ENCODE results near the gene POLR1G. TPM values are rescaled to one million over a fixed set of nuclear protein-coding genes. Genes with fewer than 3 reads are reported as not detected.

POLR1G gene
- total RNA-seq, 4 donors from 2014 or later = 0.88 to 10.7 (median 2.5) TPM

DNA sequence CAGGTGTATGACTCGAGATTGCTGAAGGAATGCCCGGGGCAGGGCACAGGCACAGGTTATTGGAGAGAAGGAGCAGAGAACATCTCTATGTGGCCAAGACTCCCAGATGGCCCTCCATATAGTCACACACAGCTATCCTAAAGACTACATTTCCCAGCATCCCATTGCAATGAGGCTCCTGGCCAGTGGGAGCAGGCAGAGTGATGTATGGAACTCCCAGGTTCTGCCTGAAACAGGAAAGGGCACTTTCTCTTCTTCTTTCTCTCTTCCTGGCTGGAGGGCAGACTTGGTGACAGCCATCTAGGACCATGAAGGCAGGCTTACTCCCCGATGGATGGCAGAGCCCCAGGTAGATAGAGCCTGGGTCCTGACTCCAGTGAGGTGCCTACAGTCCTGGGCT, 15.1 kb upstream of the POLR1G start:
- no peaks in the 10 kb centered on the region for H3K4me1 ChIP-seq
- no peak overlapping the region for H3K27ac ChIP-seq
- peaks cover 0 to 4% (median 0%) of the 10 kb centered on the region in 3 donors for H3K36me3 ChIP-seq
- H3K9me3 ChIP-seq = no peaks in the 10 kb centered on the region
- H3K27me3 ChIP-seq = peaks cover 0 to under 1% of the 10 kb centered on the region in 2 donors
- no peak overlapping the region for H3K4me3 ChIP-seq
- no peak for TF ChIP-seq POLR2A (IDR thresholded peaks at IDR 0.05)
- TF ChIP-seq, protein P1, sequence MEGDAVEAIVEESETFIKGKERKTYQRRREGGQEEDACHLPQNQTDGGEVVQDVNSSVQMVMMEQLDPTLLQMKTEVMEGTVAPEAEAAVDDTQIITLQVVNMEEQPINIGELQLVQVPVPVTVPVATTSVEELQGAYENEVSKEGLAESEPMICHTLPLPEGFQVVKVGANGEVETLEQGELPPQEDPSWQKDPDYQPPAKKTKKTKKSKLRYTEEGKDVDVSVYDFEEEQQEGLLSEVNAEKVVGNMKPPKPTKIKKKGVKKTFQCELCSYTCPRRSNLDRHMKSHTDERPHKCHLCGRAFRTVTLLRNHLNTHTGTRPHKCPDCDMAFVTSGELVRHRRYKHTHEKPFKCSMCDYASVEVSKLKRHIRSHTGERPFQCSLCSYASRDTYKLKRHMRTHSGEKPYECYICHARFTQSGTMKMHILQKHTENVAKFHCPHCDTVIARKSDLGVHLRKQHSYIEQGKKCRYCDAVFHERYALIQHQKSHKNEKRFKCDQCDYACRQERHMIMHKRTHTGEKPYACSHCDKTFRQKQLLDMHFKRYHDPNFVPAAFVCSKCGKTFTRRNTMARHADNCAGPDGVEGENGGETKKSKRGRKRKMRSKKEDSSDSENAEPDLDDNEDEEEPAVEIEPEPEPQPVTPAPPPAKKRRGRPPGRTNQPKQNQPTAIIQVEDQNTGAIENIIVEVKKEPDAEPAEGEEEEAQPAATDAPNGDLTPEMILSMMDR (IDR thresholded peaks at IDR 0.05) = no peak
- DNase-seq = no peak

DNA sequence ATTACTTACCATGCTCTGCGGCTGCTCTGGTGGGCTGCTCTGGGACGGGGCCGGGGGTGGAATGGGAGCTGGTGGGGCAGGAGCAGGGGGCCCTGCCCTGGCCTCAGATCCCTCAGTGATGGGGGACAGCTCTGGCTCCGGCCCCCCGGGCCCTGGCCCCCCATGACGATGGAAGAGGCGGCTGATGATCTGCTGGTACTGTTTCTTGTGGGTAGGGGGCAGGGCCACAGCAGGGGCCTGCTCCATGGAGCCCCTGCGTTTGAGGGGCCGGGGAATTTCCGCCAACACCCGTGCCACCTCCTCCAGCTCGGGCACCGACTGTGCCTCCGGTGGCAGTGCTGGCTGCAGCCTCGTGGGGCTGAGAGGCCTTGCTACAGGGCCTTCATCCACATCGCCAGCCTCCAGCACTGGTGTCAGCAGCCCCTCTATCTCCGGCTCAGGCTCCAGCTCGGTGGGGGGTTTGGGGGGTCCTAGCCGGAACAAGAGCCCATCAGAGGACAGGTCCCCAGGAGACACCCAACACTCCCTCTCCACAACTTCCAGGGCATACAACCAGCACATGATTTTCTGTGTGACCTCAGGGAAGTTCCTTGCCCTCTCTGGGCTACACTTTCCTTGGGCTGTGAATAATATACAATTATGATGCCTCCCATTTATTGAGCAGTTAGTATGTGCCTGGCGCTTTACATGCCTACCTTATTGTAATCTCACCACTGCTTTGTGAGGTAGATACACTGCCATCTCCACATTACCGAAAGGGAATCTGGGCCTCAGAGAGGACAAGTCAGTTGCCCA, 14.4 kb upstream of the POLR1G start:
- H3K36me3 ChIP-seq = peaks cover 0 to 11% (median 0%) of the 10 kb centered on the region in 3 donors
- H3K4me3 ChIP-seq = no peak overlapping the region
- TF ChIP-seq, protein P1 (IDR thresholded peaks at IDR 0.05) = no peak
- TF ChIP-seq POLR2A (IDR thresholded peaks at IDR 0.05) = no peak
- H3K4me1 ChIP-seq = no peaks in the 10 kb centered on the region
- no peaks in the 10 kb centered on the region for H3K9me3 ChIP-seq
- DNase-seq = no peak
- no peaks in the 10 kb centered on the region for H3K27me3 ChIP-seq
- no peak overlapping the region for H3K27ac ChIP-seq

DNA sequence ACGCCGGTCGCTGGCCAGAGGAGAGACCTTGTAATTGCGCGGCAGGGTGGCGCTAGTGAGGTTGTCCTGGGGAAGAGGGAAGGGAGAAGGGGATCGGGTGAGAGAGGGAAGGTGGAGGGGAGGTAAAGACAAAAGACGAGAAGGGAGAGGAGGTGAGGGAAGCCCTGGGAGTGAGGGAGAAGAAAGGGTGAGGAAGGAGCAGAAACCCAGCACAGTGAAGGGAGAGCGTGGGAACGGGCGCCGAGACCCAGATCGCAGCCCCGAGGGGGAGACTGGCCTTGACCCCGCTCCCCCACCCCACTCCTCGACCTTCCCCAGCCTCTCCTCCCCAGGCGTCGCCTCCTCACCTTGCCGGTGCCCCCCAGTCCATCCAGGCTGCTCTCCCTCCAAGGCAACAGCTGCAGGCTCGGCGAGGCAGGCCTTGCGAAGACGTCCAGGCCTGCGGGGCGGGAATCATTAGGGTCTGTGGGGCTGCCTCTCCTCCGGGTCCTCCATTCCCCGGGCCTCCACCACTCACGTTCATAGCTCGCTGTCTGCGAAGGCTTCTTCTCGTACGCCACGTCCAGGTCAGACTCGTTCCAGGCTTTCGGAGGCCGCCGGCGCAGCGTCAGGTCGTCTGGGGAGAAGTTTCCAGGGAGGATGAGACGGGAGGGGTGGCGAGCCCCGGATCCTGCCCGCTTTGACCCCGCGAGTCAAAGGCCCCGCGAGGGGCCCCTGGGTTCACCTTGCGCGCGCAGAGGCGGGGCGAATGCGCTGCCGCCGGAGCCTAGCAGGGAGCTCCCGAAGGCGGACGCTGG, 10.4 kb upstream of the POLR1G start:
- no peak for DNase-seq
- Histone ChIP-seq H3K4me1 (peaks cover 0 to 15% (median 0%) of the 10 kb centered on the region in 4 donors), H3K27ac (no peak overlapping the region), H3K36me3 (peaks cover 0 to 11% (median 0%) of the 10 kb centered on the region in 3 donors), H3K27me3 (no peaks in the 10 kb centered on the region), H3K9me3 (no peaks in the 10 kb centered on the region), H3K4me3 (no peak overlapping the region)
- TF ChIP-seq, protein P1 (IDR thresholded peaks at IDR 0.05) = no peak
- TF ChIP-seq POLR2A (IDR thresholded peaks at IDR 0.05) = no peak

DNA sequence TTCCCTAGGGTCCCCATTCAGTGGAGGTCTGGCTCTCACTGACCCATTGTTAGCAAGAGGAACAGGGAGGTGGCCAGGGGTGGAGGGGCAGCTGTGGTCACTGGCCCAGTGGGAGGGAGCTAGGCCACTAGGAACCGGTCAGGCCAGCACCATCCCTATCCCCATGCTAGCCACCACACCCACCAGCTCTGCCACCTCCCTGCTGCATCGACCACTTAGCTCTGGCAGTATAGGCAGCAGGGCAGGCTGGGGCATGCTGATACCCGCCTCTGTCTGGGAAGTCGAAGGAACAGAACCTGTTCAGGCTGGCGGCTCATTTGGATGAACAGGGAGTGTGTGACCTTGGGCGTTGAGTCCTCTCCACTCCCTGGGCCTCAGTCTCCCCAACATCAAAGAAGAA, 6.3 kb upstream of the POLR1G start:
- Histone ChIP-seq H3K4me1 (peaks cover 0 to 41% (median 7%) of the 10 kb centered on the region in 4 donors), H3K27ac (no peak overlapping the region), H3K27me3 (no peaks in the 10 kb centered on the region), H3K4me3 (no peak overlapping the region), H3K9me3 (no peaks in the 10 kb centered on the region), H3K36me3 (peaks cover 0 to 11% (median 0%) of the 10 kb centered on the region in 3 donors)
- no peak for DNase-seq
- TF ChIP-seq, protein P1 (IDR thresholded peaks at IDR 0.05) = no peak
- no peak for TF ChIP-seq POLR2A (IDR thresholded peaks at IDR 0.05)

DNA sequence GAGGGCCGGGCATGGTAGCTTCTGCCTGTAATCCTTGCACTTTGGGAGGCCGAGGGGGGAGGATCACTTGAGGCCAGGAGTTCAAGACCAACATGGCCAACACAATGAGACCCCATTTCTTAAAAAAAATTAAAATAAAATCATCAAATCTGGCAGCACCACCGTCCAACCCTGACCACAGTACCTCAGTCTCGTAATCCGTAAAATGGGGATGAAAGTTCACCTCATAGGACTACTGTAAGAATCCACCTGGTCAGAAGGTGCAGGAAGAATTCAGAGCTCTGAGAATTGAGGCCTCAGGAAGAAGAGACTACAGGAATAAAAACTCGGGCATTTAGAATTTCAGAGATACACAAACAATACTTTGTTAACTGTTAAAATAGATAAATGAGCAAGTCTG, 4.6 kb upstream of the POLR1G start:
- Histone ChIP-seq H3K27ac (no peak overlapping the region), H3K9me3 (no peaks in the 10 kb centered on the region), H3K27me3 (no peaks in the 10 kb centered on the region), H3K36me3 (peaks cover 0 to 3% (median 0%) of the 10 kb centered on the region in 3 donors), H3K4me3 (no peak overlapping the region), H3K4me1 (peaks cover 0 to 42% (median 7%) of the 10 kb centered on the region in 4 donors)
- TF ChIP-seq, protein P1 (IDR thresholded peaks at IDR 0.05) = no peak
- TF ChIP-seq POLR2A (IDR thresholded peaks at IDR 0.05) = no peak
- no peak for DNase-seq

All from Peyer's patch (tissue), 4 donors.